RPMI8226 (cell line): ENCODE measurements around the gene UTP15.

Source experiments
- DNase-seq: peaks from one replicate; pipeline ENCODE4 v3.0.0-alpha.2; 2015

UTP15 gene

DNA sequence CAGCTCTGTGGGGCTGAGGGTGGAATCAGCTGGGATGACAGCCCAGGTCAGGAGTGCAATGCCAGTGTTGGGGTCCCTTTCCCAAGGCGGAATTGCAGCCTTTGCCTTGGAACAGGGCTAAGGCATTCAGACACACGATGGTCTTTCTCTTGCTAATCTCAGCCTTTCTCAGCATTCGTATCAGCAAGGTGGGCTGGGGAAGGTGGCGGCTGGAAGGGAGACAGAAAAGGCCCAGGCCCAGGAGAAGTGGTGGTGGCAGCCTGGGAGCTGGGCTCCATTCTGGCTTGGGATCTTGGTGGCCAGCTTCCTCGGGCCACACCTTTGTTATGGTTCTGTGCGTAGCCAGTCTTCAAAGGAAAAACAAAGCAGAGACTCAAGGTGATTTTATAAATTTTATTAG, 59.3 kb downstream of the UTP15 start:
- DNase-seq = no peak

DNA sequence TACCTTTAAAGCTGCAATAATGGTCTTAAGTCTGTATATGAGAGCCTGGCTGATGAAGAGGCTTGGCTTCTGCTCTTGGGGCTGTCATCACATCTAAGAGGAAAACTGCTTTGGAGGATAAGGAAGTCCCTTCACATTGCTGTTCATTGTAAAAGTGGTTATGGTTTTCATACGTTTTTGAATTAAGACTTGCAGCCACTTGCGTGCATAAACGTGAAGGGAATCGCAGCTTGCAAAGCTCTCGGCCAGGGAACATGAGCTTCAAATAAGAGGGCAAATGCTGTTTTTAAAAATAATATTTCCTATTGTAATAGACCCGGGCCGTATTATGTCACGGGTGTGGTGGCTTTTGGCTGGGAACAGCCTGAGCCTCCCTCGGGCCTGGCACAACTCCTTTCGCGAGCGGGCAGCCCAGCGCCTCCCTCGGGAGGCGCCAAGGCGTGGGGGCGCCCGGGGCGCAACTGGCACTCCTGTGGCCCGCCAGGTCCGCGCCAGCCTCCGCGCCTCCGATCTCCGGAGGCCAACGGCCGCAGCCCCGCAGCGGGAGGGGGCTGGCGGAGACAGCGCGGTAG, 59.9 kb downstream of the UTP15 start:
- peak; percentile 7 for DNase-seq

DNA sequence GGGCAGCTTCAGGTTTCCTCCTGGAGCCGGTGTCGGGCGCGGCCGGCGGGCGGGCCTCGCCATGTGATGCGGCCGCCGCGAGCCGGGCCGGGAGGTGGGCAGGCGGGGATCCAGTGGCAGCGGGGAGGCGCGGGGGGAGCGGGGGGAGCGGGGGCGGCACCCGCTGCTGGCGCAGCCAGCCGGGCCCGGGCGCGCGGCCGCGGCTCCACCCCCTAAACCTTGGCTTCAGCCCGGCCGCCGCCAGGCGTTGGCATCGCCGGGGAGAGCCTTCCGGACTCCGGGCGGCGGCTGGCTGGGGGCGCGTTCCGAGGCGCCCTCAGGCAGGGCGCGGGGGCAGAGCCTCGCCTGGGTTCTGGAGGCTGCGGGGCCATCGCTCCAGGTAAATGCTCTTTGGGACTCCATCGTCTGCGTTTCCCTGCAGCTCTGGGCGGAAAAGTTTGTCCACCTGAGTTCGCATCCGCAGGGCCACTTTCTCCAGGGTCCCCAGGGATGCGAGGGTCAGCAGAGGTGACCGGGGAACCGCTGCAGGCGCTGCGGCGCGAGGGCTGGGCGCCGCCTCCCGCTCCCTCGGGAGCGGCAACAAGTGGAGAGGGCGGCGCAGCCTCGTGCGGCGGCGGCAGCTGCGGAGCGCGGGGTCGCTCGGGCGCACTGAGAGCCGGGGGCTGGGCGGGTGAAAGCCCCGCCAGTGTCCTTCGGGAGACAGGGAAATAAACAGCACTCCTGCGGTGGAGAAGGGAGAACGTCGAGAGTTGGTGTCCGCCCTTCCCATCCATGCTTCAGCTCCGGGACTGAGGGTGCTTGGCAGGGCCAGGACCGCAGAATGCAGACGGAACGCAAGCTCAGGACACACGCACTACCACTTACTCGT, 60.6 kb downstream of the UTP15 start, which contains the start of gene ARHGEF28:
Gene ARHGEF28 (plus strand): TSS at position 253 of the 868 bp plus-strand sequence. CDS start 58,656 bp downstream, outside the sequence.
- peak; percentile 62 for DNase-seq

DNA sequence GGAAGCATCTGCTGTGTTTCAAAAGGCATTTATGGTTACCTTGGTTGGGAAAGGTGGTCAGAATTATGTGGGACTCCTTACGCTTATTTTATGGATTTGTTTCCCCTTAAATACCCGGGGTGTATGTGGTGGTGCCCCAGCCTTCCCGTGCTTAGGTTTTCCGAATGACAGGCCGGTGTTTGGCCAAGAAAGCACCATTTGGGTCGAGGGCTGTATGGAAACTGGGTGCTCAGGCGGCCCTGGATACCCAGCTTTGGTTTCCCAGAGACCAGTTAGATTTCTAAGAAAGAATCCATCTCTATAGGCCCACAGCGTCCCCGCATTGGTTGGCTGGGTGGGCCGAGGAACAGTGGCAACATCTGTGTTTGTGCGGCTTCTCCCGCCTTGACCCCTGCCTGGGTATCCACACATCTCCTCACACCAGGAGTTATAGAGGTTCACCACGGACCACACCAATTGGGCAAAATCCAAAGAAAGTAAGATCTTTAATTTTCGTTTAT, 61.3 kb downstream of the UTP15 start:
- no peak for DNase-seq

DNA sequence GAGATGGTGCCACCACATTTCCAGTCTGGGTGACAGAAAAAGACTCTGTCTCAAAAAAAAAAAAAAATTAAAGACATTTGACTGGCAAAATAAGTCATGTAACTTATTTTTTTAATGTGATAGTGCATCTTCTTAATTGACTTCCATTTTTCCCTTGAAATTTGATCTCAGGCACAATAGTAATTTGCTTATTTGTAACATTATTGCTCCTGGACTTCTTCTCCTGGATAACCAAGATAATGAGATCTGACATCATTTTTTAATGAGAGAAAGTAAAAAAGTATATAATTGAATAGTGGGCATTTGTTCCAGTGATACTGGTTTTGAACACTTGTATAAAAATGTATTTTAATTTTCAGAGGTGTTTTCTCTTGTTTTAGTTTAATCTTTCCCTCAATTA, 63.9 kb downstream of the UTP15 start:
- no peak for DNase-seq

DNA sequence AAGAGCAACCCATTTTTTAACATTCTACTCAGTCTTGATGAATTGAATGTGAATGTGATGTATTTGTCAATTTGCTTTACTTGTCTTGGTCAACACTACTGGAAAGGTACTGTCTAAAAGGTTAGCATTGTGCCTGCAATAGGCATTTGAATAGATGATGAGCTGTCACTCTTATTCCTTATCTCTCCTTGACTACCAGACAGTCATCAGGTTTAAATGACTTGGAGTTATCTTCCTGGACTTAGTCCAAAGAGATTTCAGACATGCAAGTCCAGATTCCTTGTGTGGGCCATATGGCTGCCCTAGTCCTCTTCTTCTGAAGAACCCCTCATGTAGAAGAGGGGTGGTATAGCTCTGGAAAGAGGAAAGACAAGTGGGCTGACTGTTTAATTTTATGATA, 65.2 kb downstream of the UTP15 start:
- no peak for DNase-seq

DNA sequence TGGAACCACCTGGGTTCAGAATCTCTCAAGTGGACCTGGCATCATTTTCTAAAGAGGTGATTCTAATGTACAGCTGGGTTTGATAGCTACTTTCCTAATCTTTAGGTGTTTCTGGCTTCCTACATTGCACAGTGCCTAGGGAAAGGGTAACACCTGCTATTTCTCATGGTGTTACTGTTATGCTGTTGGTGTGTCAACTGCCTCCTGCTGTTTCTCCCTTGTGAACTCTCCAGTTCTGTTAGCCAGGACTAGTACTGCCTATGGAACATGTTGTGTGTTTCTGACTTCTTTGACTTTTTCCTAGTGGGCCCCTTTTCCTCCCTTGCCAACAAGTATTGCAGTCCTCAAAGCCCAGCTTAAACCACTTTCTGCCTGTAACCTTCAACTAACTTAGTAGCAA, 66.0 kb downstream of the UTP15 start:
- no peak for DNase-seq
